Lung (tissue), 12 donors: ENCODE measurements around the gene GRM4. TPM values are rescaled to one million over a fixed set of nuclear protein-coding genes. Genes with fewer than 3 reads are reported as not detected.

Source experiments
- ATAC-seq: fragments of 200-7000 bp; cut with Tn5 transposase; one replicate; pipeline ENCODE4 v1.9.1; 2020; ENCODE audit warnings: moderate number of reproducible peaks; ENCODE audit not compliant: insufficient read depth, low FRiP score
- DNase-seq, 3 donors: peaks; one replicate each; pipeline ENCODE4 v3.0.0-alpha.2; 2013 to 2017
- H3K27ac ChIP-seq, 2 donors: one replicate each; pipeline ENCODE4 v1.5.1; 2013; ENCODE audit warnings: mild to moderate bottlenecking in 2 of 2, moderate library complexity in 2 of 2, control low read depth in 1 of 2, inconsistent platforms in 1 of 2, low read depth in 1 of 2, low read length in 1 of 2
- H3K27me3 ChIP-seq, 3 donors: one replicate each; pipeline ENCODE4 v1.5.1; 2013; ENCODE audit warnings: low read length in 2 of 3; ENCODE audit not compliant: control insufficient read depth in 3 of 3, insufficient read depth in 3 of 3
- H3K36me3 ChIP-seq, 4 donors: one replicate each; pipeline ENCODE4 v1.5.1; 2013; ENCODE audit warnings: low read length in 4 of 4, mild to moderate bottlenecking in 1 of 4, moderate library complexity in 1 of 4; ENCODE audit not compliant: control insufficient read depth in 4 of 4, insufficient read depth in 4 of 4
- H3K4me1 ChIP-seq, 5 donors: one replicate each; pipeline ENCODE4 v1.5.1; 2013; ENCODE audit warnings: low read length in 5 of 5, mild to moderate bottlenecking in 2 of 5, moderate library complexity in 1 of 5; ENCODE audit not compliant: control insufficient read depth in 5 of 5, insufficient read depth in 5 of 5
- H3K4me3 ChIP-seq: one replicate; pipeline ENCODE4 v1.5.1; 2013; ENCODE audit warnings: mild to moderate bottlenecking, control low read depth, moderate library complexity
- H3K9ac ChIP-seq, 2 donors: one replicate each; pipeline ENCODE4 v1.5.1; 2013; ENCODE audit warnings: low read length in 2 of 2, control low read depth in 1 of 2; ENCODE audit not compliant: insufficient read depth in 1 of 2
- H3K9me3 ChIP-seq, 4 donors: one replicate each; pipeline ENCODE4 v1.5.1; 2013; ENCODE audit warnings: low read length in 3 of 4, mild to moderate bottlenecking in 1 of 4, moderate library complexity in 1 of 4; ENCODE audit not compliant: control insufficient read depth in 4 of 4, insufficient read depth in 3 of 4
- CTCF ChIP-seq: IDR thresholded peaks from 2 replicates; pipeline ENCODE4 v1.5.1; 2012; ENCODE audit warnings: mild to moderate bottlenecking; ENCODE audit errors: control extremely low read depth, extremely low read depth
- WGBS, 2 donors: extraction: QIAGEN DNeasy Blood & Tissue Kit; methylation state at CpG; one replicate each; pipeline ENCODE4 v1.1.7; 2013; 5-methylcytosine and 5-hydroxymethylcytosine counted together
- polyA plus RNA-seq, 2 donors: library from polyadenylated mRNA; stranded (reverse); fragments of 200-250 nt; gene quantifications; one replicate each; pipeline ENCODE4 v1.2.1, GENCODE V29; 2013
- total RNA-seq, 2 donors: library from RNA; depleted of rRNA in 1 of 2; stranded (reverse); fragments of >200 nt in 1 of 2; gene quantifications; one replicate each; pipeline ENCODE4 v1.2.1, GENCODE V29; 2014 to 2021
- donor health status: control.
- donor health status: control.
- donor health status: Bipolar disorder and iron deficiency.
- donor health status: healthy.
- donor health status: DM: yes; HTN: yes; CAD: no.

GRM4 gene
- total and polyA plus RNA-seq, 4 donors: 0.02 to 0.34 (median 0.09) TPM

- Histone ChIP-seq H3K27ac (no peak overlapping the region), H3K4me1 (peaks cover 0 to 2% (median 0%) of the 10 kb centered on the region in 5 donors), H3K9me3 (peaks cover 0 to 2% (median 0%) of the 10 kb centered on the region in 4 donors), H3K27me3 (no peaks in the 10 kb centered on the region), H3K36me3 (no peaks in the 10 kb centered on the region), H3K9ac (no peak overlapping the region), H3K4me3 (no peak overlapping the region)
- peak in 1 of 3 donors; percentile 11 for DNase-seq
- ATAC-seq: no peak
- 85 to 88% methylated on average over 13 of the region's 13 CpGs for WGBS, 2 donors
- TF ChIP-seq CTCF: no peak
These were observed 156.7 kb downstream of the GRM4 start for GRCh38 chr6:33989016-33989854.

- Histone ChIP-seq H3K27ac (no peak overlapping the region), H3K27me3 (no peaks in the 10 kb centered on the region), H3K4me1 (peaks cover 0 to 3% (median 0%) of the 10 kb centered on the region in 5 donors), H3K36me3 (no peaks in the 10 kb centered on the region), H3K4me3 (no peak overlapping the region), H3K9ac (no peak overlapping the region), H3K9me3 (peaks cover 0 to 2% (median 0%) of the 10 kb centered on the region in 4 donors)
- DNase-seq (peak; percentile 52 to 70 (median 56)), ATAC-seq (no peak)
- WGBS, 2 donors: 59 to 74% methylated on average over 16 of the region's 16 CpGs
- no peak for TF ChIP-seq CTCF
These were observed 157.5 kb downstream of the GRM4 start for GRCh38 chr6:33988121-33989015.

GRCh38 chr6:33987531-33988021 lies 158.3 kb downstream of the GRM4 start:
- Histone ChIP-seq H3K27me3 (no peaks in the 10 kb centered on the region), H3K27ac (no peak overlapping the region), H3K4me3 (no peak overlapping the region), H3K4me1 (peaks cover 0 to 7% (median 0%) of the 10 kb centered on the region in 5 donors), H3K9ac (no peak overlapping the region), H3K9me3 (peaks cover 0 to 1% (median 0%) of the 10 kb centered on the region in 4 donors), H3K36me3 (no peaks in the 10 kb centered on the region)
- peak in 2 of 3 donors; percentile 9 to 25 for DNase-seq
- WGBS, 2 donors: 88 to 94% methylated on average over 13 of the region's 13 CpGs
- no peak for ATAC-seq
- TF ChIP-seq CTCF: no peak
